ENCODE measurements around the gene ZNF778. TPM values are rescaled to one million over a fixed set of nuclear protein-coding genes. Genes with fewer than 3 reads are reported as not detected.

ZNF778 gene
- total and polyA plus RNA-seq, 2 donors (not counting 1 experiment from before 2014, with no cell fraction given) = 4.3 to 9.4 TPM

DNA sequence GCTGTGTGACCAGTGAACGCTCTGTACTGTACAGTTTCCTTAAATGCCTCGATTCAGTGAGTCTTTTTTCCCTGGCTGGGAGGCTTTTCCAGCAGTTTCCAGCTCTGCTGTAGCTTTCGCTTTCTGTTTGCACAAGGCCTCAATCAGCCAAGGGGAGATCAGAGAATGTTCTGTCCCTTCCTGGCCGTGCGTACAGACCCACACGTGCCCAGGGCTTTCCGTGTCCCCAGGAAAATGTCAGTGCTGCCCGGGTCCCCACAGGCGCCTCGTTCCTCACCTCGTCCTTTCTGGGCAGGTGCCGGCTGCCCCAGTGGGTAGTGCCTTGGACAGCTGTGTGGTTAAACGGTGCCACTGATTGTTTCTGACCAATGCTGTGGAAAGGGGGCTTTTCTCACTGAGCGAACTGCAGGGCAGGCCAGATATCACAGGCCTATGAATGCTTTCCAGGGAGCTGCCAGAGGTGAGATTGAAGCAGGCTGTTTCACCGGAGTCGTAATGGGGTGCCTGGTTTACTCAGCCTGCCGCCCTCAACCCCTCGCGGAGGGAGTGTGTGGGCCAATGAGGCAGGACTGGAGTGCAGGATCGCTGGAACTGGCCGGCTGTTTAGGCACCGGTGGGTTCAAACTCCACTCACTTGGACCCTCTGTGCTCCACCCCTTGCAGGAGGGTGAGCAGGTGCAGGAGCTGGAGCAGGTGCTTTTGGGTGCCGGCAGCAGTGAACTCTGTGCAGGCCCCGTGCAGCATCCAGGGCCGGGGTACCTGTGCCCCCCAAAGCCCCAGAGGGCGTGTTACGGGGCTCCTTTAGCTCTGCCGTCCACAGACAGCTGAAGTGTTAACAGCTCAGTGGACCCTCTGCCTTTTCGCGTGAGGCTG, 44.4 kb downstream of the ZNF778 start:
- no peak overlapping the region for H3K27ac ChIP-seq (ENCODE audit: insufficient read depth, low read length)
- H2AFZ ChIP-seq (ENCODE audit: low read length) = peak overlapping the region; percentile 6
- H3K27me3 ChIP-seq (ENCODE audit: control insufficient read depth, insufficient read depth, low read length) = no peaks in the 10 kb centered on the region
- H3K9ac ChIP-seq (ENCODE audit: insufficient read depth, low read length) = no peak overlapping the region
- peak in 1 of 2 donors; percentile 56 for DNase-seq (ENCODE audit: low read depth in 2 of 2)
- no peak for TF ChIP-seq EZH2 (IDR thresholded peaks at IDR 0.05; ENCODE audit: low read length, missing control alignments)
- TF ChIP-seq, protein P1, sequence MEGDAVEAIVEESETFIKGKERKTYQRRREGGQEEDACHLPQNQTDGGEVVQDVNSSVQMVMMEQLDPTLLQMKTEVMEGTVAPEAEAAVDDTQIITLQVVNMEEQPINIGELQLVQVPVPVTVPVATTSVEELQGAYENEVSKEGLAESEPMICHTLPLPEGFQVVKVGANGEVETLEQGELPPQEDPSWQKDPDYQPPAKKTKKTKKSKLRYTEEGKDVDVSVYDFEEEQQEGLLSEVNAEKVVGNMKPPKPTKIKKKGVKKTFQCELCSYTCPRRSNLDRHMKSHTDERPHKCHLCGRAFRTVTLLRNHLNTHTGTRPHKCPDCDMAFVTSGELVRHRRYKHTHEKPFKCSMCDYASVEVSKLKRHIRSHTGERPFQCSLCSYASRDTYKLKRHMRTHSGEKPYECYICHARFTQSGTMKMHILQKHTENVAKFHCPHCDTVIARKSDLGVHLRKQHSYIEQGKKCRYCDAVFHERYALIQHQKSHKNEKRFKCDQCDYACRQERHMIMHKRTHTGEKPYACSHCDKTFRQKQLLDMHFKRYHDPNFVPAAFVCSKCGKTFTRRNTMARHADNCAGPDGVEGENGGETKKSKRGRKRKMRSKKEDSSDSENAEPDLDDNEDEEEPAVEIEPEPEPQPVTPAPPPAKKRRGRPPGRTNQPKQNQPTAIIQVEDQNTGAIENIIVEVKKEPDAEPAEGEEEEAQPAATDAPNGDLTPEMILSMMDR (conservative IDR thresholded peaks at IDR 0.05 in 1 of 2, IDR thresholded peaks at IDR 0.05 in 1 of 2; ENCODE audit: low read depth in 1 of 2, low read length in 2 of 2) = no peak
- peaks cover 11% of the 10 kb centered on the region for H3K36me3 ChIP-seq (ENCODE audit: control insufficient read depth, insufficient read depth, low read length)
- peak overlapping the region; percentile 61 for H3K4me2 ChIP-seq (ENCODE audit: extremely low read depth, insufficient read depth, low read length)
- H4K20me1 ChIP-seq (ENCODE audit: control insufficient read depth, extremely low read depth, insufficient read depth, low read length) = no peaks in the 10 kb centered on the region
- no peaks in the 10 kb centered on the region for H3K9me3 ChIP-seq (ENCODE audit: control insufficient read depth, insufficient read depth, low read depth, low read length)
- H3K4me3 ChIP-seq (replicated peaks in 1 of 4; ENCODE audit: control extremely low read depth in 1 of 4, insufficient read depth in 1 of 4, low read depth in 3 of 4, low read length in 4 of 4) = peak overlapping the region in 1 of 4 experiments; percentile 44
- H3K4me1 ChIP-seq (ENCODE audit: control insufficient read depth, extremely low read depth, insufficient read depth, low read length) = no peaks in the 10 kb centered on the region
- no peaks in the 10 kb centered on the region for H3K79me2 ChIP-seq (ENCODE audit: control insufficient read depth, insufficient read depth, low read length)

DNA sequence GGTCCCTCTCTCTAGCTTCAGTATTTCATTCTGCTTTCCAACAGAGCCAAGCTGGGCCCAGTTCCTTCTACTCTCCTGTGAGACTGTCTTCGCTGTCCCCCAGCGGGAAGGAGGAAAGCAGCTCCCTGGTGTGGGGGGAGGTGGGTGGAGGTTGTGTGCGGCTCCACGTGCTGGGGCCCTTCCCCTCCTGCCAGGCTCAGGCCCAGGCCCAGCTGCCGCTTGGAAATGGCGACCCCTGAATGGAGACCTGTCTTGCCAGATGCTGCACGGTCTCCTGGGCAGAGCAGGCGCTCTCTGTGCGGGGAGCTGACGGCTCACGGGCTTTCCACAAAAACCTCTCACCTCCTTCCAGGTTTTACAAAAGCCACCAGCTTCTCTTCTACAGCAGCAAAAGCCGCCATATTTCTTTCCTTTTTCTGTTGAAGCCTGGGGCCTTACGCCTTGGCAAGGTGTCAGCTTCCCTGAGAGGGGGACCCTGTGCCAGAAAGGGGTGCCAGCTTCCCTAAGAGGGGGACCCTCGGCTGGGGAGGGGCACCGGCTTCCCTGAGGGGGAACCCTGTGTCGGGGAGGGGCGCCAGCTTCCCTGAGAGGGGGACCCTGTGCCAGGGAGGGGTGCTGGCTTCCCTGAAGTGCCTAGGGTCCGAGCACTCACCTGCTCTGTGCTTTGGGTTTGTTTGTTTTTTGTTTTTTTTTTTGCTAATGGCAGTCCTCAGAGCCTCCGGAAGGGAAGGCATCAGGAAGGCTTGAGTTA, 47.5 kb downstream of the ZNF778 start:
- Histone ChIP-seq H3K79me2 (ENCODE audit: control insufficient read depth, insufficient read depth, low read length) (no peaks in the 10 kb centered on the region), H3K36me3 (ENCODE audit: control insufficient read depth, insufficient read depth, low read length) (peaks cover 14% of the 10 kb centered on the region), H3K9ac (ENCODE audit: insufficient read depth, low read length) (no peak overlapping the region), H3K4me2 (ENCODE audit: extremely low read depth, insufficient read depth, low read length) (no peak overlapping the region), H4K20me1 (ENCODE audit: control insufficient read depth, extremely low read depth, insufficient read depth, low read length) (no peaks in the 10 kb centered on the region), H3K27me3 (ENCODE audit: control insufficient read depth, insufficient read depth, low read length) (no peaks in the 10 kb centered on the region), H2AFZ (ENCODE audit: low read length) (no peak overlapping the region), H3K27ac (ENCODE audit: insufficient read depth, low read length) (no peak overlapping the region), H3K9me3 (ENCODE audit: control insufficient read depth, insufficient read depth, low read depth, low read length) (no peaks in the 10 kb centered on the region), H3K4me3 (replicated peaks in 1 of 4; ENCODE audit: control extremely low read depth in 1 of 4, insufficient read depth in 1 of 4, low read depth in 3 of 4, low read length in 4 of 4) (no peak overlapping the region), H3K4me1 (ENCODE audit: control insufficient read depth, extremely low read depth, insufficient read depth, low read length) (peaks cover 2% of the 10 kb centered on the region)
- DNase-seq (ENCODE audit: low read depth in 2 of 2) = no peak
- no peak for TF ChIP-seq EZH2 (IDR thresholded peaks at IDR 0.05; ENCODE audit: low read length, missing control alignments)
- TF ChIP-seq, protein P1 (conservative IDR thresholded peaks at IDR 0.05 in 1 of 2, IDR thresholded peaks at IDR 0.05 in 1 of 2; ENCODE audit: low read depth in 1 of 2, low read length in 2 of 2) = no peak

DNA sequence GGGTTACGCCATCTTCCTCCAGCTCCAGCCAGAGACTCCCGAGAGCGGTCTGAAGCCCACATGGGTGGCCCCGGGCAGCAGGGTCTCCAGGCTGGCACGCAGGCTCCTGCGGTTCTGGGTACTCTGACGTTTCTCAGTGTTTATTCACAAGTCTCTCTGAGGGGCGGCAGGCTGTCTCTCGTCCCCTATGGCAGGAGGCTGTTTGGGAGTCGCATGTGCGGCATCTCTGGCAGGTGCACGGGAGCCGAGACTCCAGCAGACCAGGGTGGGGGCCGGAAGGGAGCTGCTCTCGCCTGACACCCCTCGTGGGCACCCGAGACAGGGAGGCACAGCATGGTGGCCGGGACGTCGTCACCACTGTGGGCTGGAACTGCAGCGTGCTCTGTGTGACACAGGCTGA, 48.1 kb downstream of the ZNF778 start:
- H3K27me3 ChIP-seq (ENCODE audit: control insufficient read depth, insufficient read depth, low read length) = no peaks in the 10 kb centered on the region
- DNase-seq (ENCODE audit: low read depth in 2 of 2) = no peak
- H4K20me1 ChIP-seq (ENCODE audit: control insufficient read depth, extremely low read depth, insufficient read depth, low read length) = no peaks in the 10 kb centered on the region
- no peaks in the 10 kb centered on the region for H3K79me2 ChIP-seq (ENCODE audit: control insufficient read depth, insufficient read depth, low read length)
- peaks cover 18% of the 10 kb centered on the region for H3K36me3 ChIP-seq (ENCODE audit: control insufficient read depth, insufficient read depth, low read length)
- no peak overlapping the region for H3K4me3 ChIP-seq (replicated peaks in 1 of 4; ENCODE audit: control extremely low read depth in 1 of 4, insufficient read depth in 1 of 4, low read depth in 3 of 4, low read length in 4 of 4)
- peaks cover 2% of the 10 kb centered on the region for H3K4me1 ChIP-seq (ENCODE audit: control insufficient read depth, extremely low read depth, insufficient read depth, low read length)
- H3K4me2 ChIP-seq (ENCODE audit: extremely low read depth, insufficient read depth, low read length) = no peak overlapping the region
- H3K9me3 ChIP-seq (ENCODE audit: control insufficient read depth, insufficient read depth, low read depth, low read length) = no peaks in the 10 kb centered on the region
- no peak for TF ChIP-seq EZH2 (IDR thresholded peaks at IDR 0.05; ENCODE audit: low read length, missing control alignments)
- TF ChIP-seq, protein P1 (conservative IDR thresholded peaks at IDR 0.05 in 1 of 2, IDR thresholded peaks at IDR 0.05 in 1 of 2; ENCODE audit: low read depth in 1 of 2, low read length in 2 of 2) = no peak
- no peak overlapping the region for H2AFZ ChIP-seq (ENCODE audit: low read length)
- no peak overlapping the region for H3K27ac ChIP-seq (ENCODE audit: insufficient read depth, low read length)
- H3K9ac ChIP-seq (ENCODE audit: insufficient read depth, low read length) = no peak overlapping the region
